SIG-M5 treated with dmso at 0.1 percent for 504 hours (cell line): ENCODE results near the gene OSBPL7.

ENCODE experiments used
- DNase-seq: peaks from one replicate; lab custom pipeline; 2025; ENCODE audit not compliant: unreplicated experiment; lab: John Stamatoyannopoulos, UW

OSBPL7 gene

GRCh38 chr17:47821424-47822391 is at the start of gene OSBPL7:
TSS of gene OSBPL7 (minus strand) at chr17:47821794. CDS start at chr17:47820278, 1,516 bp downstream.
- DNase-seq, result peak; percentile 95

GRCh38 chr17:47871048-47871447 is 49.5 kb upstream of the OSBPL7 start:
- DNase-seq, result no peak

GRCh38 chr17:47870056-47870455 is 48.5 kb upstream of the OSBPL7 start:
- DNase-seq, result no peak

- no peak for DNase-seq
Observed at GRCh38 chr17:47869114-47869513, 47.5 kb upstream of the OSBPL7 start.

- DNase-seq, result no peak
Observed at GRCh38 chr17:47867813-47868533, 46.4 kb upstream of the OSBPL7 start.

GRCh38 chr17:47866941-47867340 is 45.3 kb upstream of the OSBPL7 start:
- no peak for DNase-seq

- DNase-seq, result no peak
Observed at GRCh38 chr17:47864791-47865216, 43.2 kb upstream of the OSBPL7 start.

GRCh38 chr17:47862621-47863440 is 41.2 kb upstream of the OSBPL7 start:
- no peak for DNase-seq

- DNase-seq, result no peak
Observed at GRCh38 chr17:47860386-47860785, 38.8 kb upstream of the OSBPL7 start.

- peak; percentile 33 for DNase-seq
Observed at GRCh38 chr17:47857551-47858455, 36.2 kb upstream of the OSBPL7 start.

GRCh38 chr17:47856830-47857229 is 35.2 kb upstream of the OSBPL7 start:
- no peak for DNase-seq

- DNase-seq, result no peak
Observed at GRCh38 chr17:47855737-47856136, 34.1 kb upstream of the OSBPL7 start.

GRCh38 chr17:47853616-47854015 is 32.0 kb upstream of the OSBPL7 start:
- DNase-seq, result no peak

GRCh38 chr17:47852113-47852949 is 30.7 kb upstream of the OSBPL7 start:
- DNase-seq, result no peak

GRCh38 chr17:47851764-47852112 is 30.1 kb upstream of the OSBPL7 start:
- no peak for DNase-seq

GRCh38 chr17:47850692-47851573 is 29.3 kb upstream of the OSBPL7 start, which contains the start of gene SP6:
TSS of gene SP6 (minus strand) at chr17:47851163. CDS start at chr17:47848429, 2,734 bp downstream.
- peak; percentile 72 for DNase-seq

- no peak for DNase-seq
Observed at GRCh38 chr17:47850373-47850691, 28.7 kb upstream of the OSBPL7 start.

GRCh38 chr17:47848198-47848513 is 26.6 kb upstream of the OSBPL7 start:
- no peak for DNase-seq
